Measurements from ENCODE around the gene SLC9A8.

SLC9A8 gene

GRCh38 chr20:49850463-49851230, 38.0 kb downstream of the SLC9A8 start:
- H3K27ac ChIP-seq: peak overlapping the region; percentile 19; the same call in 1 of the 2 replicates
- TF ChIP-seq ZFX (IDR thresholded peaks at IDR 0.05) (no peak), CTCF (conservative IDR thresholded peaks at IDR 0.05) (no peak)

GRCh38 chr20:49851231-49851705, 38.6 kb downstream of the SLC9A8 start:
- TF ChIP-seq CTCF (conservative IDR thresholded peaks at IDR 0.05): no peak
- no peak for TF ChIP-seq ZFX (IDR thresholded peaks at IDR 0.05)
- H3K27ac ChIP-seq: peak overlapping the region; percentile 19; the same call in 1 of the 2 replicates

GRCh38 chr20:49851991-49852390, 39.4 kb downstream of the SLC9A8 start:
- no peak for TF ChIP-seq CTCF (conservative IDR thresholded peaks at IDR 0.05)
- no peak for TF ChIP-seq ZFX (IDR thresholded peaks at IDR 0.05)

GRCh38 chr20:49852522-49853080, 40.0 kb downstream of the SLC9A8 start:
- no peak overlapping the region for H3K27ac ChIP-seq
- TF ChIP-seq ZFX (IDR thresholded peaks at IDR 0.05) (no peak), CTCF (conservative IDR thresholded peaks at IDR 0.05) (no peak)

More at GRCh38 chr20:49851991-49852390, 39.4 kb downstream of the SLC9A8 start:
- H3K27ac ChIP-seq: no peak overlapping the region

- TF ChIP-seq ZFX (IDR thresholded peaks at IDR 0.05) (no peak), CTCF (conservative IDR thresholded peaks at IDR 0.05) (no peak)
- H3K27ac ChIP-seq: no peak overlapping the region
Observed at GRCh38 chr20:49853640-49854039, 41.0 kb downstream of the SLC9A8 start.

- TF ChIP-seq CTCF (conservative IDR thresholded peaks at IDR 0.05) (no peak), ZFX (IDR thresholded peaks at IDR 0.05) (no peak)
- no peak overlapping the region for H3K27ac ChIP-seq
Observed at GRCh38 chr20:49854190-49854875, 41.7 kb downstream of the SLC9A8 start.

GRCh38 chr20:49856904-49857303, 44.3 kb downstream of the SLC9A8 start:
- TF ChIP-seq ZFX (IDR thresholded peaks at IDR 0.05): no peak
- TF ChIP-seq CTCF (conservative IDR thresholded peaks at IDR 0.05): no peak
- no peak overlapping the region for H3K27ac ChIP-seq
